Mucosa of rectum (tissue), 2 donors: ENCODE measurements around the gene KMO.

Experiments used
- H3K27ac ChIP-seq, 2 donors: one replicate each; pipeline ENCODE4 v1.7.0; 2013; ENCODE audit warnings: inconsistent platforms in 2 of 2, low read depth in 2 of 2, low read length in 2 of 2
- H3K27me3 ChIP-seq, 2 donors: one replicate each; pipeline ENCODE4 v1.7.0; 2013; ENCODE audit warnings: low read length in 2 of 2; ENCODE audit not compliant: control insufficient read depth in 2 of 2, insufficient read depth in 2 of 2
- H3K36me3 ChIP-seq, 2 donors: one replicate each; pipeline ENCODE4 v1.7.0; 2013; ENCODE audit warnings: low read length in 2 of 2; ENCODE audit not compliant: control insufficient read depth in 2 of 2, insufficient read depth in 2 of 2
- H3K4me1 ChIP-seq, 2 donors: one replicate each; pipeline ENCODE4 v1.7.0; 2013; ENCODE audit warnings: low read length in 2 of 2, mild to moderate bottlenecking in 1 of 2; ENCODE audit not compliant: control insufficient read depth in 2 of 2, insufficient read depth in 2 of 2
- H3K4me3 ChIP-seq, 2 donors: one replicate each; pipeline ENCODE4 v1.7.0; 2013; ENCODE audit warnings: low read length in 2 of 2
- H3K9ac ChIP-seq, 2 donors: one replicate each; pipeline ENCODE4 v1.7.0; 2013; ENCODE audit warnings: low read length in 2 of 2, low read depth in 1 of 2, mild to moderate bottlenecking in 1 of 2
- H3K9me3 ChIP-seq, 2 donors: one replicate each; pipeline ENCODE4 v1.7.0; 2013; ENCODE audit warnings: low read length in 2 of 2; ENCODE audit not compliant: control insufficient read depth in 2 of 2
- donor health status: healthy.
- donor health status: Normal muscosa, but diverticular disease.

Gene KMO

DNA sequence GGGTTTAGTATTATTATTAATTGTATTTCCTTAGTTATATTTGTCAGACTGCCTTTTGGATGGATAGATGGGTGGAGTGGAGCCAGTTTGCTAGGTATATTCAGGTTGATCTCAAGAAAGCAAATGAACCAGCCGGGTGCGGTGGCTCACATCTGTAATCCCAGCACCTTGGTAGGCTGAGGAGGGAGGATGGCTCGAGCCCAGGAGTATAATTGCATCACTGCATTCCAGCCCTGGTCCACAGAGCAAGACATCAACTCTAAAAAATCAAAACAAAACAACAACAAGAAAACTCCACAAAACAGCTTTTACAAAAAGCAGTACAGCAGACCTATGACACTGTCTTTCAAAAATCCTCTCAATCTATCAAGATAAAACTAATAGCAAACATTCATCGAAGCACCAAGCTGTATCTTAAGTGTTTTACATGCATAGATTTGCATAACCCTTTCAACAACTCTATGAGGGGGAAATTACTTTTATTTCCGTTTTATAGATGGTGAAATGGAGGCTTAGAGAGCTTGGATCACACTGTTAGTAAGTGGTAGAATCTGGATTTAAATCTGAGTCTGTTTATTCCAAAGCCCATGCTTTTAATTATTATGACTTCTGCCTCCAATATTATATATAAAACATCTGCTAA, 25.5 kb downstream of the KMO start:
- H3K9ac ChIP-seq = no peak overlapping the region
- H3K36me3 ChIP-seq = no peaks in the 10 kb centered on the region
- H3K27me3 ChIP-seq = no peaks in the 10 kb centered on the region
- H3K4me1 ChIP-seq = no peaks in the 10 kb centered on the region
- no peak overlapping the region for H3K4me3 ChIP-seq
- no peaks in the 10 kb centered on the region for H3K9me3 ChIP-seq
- H3K27ac ChIP-seq = no peak overlapping the region

DNA sequence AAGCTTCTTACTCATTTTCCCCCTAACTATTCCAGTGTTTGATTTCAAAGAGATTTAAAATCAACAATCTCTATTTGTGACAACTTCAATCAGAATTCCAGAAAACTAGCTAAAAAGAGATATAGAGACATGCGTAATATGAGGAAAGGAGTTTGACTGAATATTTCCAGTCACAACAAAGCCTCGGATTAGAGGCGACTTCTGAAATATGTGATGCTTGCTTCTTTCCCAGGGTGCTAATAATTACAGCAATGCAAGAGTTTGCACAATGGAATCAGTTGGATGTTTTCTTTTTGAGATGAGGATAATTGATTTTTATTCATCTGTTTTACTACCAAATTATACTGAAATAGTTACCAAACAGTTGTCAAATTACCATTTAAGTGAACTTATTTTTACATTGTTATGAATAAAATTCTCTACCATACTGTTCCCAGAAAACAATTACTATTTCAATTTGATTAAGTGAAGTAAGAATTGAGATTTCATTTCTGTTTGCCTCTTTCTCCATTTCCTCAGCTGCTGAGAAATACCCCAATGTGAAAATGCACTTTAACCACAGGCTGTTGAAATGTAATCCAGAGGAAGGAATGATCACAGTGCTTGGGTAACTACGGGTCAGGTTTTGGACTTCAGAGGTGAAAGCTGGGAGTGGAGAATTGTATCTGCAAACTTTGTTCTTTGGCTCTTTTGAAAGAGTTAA, 28.1 kb downstream of the KMO start:
- Histone ChIP-seq H3K9me3 (no peaks in the 10 kb centered on the region), H3K27ac (no peak overlapping the region), H3K27me3 (no peaks in the 10 kb centered on the region), H3K36me3 (no peaks in the 10 kb centered on the region), H3K9ac (no peak overlapping the region), H3K4me3 (no peak overlapping the region), H3K4me1 (no peaks in the 10 kb centered on the region)

DNA sequence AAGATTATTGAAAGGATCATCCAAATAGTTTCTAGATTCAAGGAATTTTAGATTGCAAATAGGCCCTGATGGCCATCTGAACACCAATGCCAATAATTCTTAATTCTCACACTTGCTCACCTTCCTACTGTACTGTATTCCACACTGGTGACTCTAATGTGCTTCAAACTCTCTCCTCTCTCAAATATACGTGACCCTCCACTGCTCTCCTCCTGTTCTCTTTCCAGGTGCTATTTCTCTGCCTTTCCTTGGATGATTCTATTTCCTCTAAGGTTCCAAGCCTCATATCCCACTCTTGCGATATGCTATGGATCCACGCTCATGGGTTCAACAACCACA, 28.6 kb downstream of the KMO start:
- Histone ChIP-seq H3K27me3 (no peaks in the 10 kb centered on the region), H3K36me3 (no peaks in the 10 kb centered on the region), H3K9ac (no peak overlapping the region), H3K27ac (no peak overlapping the region), H3K4me3 (no peak overlapping the region), H3K9me3 (no peaks in the 10 kb centered on the region), H3K4me1 (no peaks in the 10 kb centered on the region)

DNA sequence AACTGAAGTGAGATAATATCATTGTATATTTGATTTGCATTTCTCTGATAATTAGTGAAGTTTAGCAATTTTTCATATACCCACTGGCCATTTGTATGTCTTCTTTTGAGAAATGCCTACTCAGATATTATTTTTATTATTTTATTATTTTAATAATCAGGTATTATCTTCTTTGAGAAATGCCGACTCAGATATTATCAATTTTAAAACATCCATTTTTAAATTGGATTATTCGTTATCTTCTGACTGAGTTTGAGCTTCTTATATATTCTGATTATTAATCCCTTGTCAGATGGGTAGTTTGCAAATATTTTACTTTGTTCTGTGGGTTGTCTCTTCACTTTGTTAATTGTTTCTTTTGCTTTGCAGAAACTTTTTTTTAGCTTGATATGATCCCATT, 37.7 kb downstream of the KMO start:
- no peaks in the 10 kb centered on the region for H3K36me3 ChIP-seq
- no peak overlapping the region for H3K27ac ChIP-seq
- H3K9me3 ChIP-seq = no peaks in the 10 kb centered on the region
- no peaks in the 10 kb centered on the region for H3K4me1 ChIP-seq
- H3K4me3 ChIP-seq = no peak overlapping the region
- no peaks in the 10 kb centered on the region for H3K27me3 ChIP-seq
- H3K9ac ChIP-seq = no peak overlapping the region

DNA sequence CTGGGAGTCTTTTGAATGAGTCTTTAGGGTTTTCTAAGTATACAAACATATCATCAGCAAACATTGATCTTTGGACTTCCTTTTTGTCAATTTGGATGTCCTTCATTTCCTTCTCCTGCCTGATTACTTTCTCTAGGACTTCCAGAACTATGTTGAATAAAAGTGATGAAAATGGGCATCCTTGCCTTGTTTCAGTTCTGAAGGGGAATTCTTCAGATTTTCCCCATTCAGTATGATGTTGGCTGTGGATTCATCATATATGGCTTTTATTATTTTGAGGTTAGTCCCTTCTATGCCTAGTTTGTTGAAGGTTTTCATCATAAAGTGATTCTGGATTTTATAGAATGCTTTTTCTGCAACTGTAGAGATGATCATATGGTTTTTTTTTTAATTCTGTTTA, 42.0 kb downstream of the KMO start:
- H3K4me3 ChIP-seq = no peak overlapping the region
- H3K36me3 ChIP-seq = no peaks in the 10 kb centered on the region
- no peaks in the 10 kb centered on the region for H3K9me3 ChIP-seq
- H3K27ac ChIP-seq = no peak overlapping the region
- no peak overlapping the region for H3K9ac ChIP-seq
- no peaks in the 10 kb centered on the region for H3K4me1 ChIP-seq
- H3K27me3 ChIP-seq = no peaks in the 10 kb centered on the region

DNA sequence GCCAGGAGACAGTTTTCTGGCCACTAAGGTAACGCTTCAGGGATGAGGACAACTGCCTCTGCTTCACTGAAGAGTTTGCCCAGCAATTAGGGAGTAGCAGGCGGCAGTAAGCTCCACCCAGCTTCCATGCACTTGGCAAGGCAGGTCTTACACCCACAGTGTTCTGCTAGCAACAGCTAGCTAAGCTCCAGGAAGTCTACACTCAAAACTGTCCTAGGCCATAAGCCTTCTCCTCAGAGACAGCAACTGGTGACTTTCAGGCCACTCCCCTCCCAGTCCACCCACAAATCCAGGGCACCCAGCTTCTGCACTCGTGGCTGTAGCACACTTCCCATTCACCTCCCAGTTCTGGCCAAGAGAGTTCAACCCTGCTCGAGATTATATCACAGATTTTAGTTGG, 47.3 kb downstream of the KMO start:
- H3K27me3 ChIP-seq = no peaks in the 10 kb centered on the region
- no peak overlapping the region for H3K27ac ChIP-seq
- H3K9me3 ChIP-seq = no peaks in the 10 kb centered on the region
- no peaks in the 10 kb centered on the region for H3K4me1 ChIP-seq
- H3K9ac ChIP-seq = no peak overlapping the region
- no peak overlapping the region for H3K4me3 ChIP-seq
- no peaks in the 10 kb centered on the region for H3K36me3 ChIP-seq

DNA sequence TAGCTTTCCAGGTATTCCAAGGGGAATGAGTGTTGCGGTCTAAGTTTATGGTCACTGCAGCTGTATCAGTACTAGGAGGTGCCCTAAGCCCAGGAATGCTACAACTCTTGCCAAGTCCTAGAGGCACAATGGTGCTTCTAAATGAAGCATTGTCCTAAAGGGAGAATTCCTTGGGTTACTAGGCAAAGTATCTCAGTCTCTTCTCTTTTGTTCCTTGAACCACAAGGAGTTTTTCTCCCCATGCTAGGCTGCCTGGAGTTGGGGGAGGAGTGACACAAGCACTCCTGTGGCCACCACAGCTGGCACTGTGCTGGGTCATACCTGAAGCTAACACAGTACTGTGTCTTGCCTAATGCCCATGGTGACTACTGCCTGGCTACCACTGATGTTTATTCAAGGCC, 50.7 kb downstream of the KMO start:
- Histone ChIP-seq H3K27ac (no peak overlapping the region), H3K9ac (no peak overlapping the region), H3K27me3 (no peaks in the 10 kb centered on the region), H3K36me3 (no peaks in the 10 kb centered on the region), H3K4me1 (no peaks in the 10 kb centered on the region), H3K9me3 (no peaks in the 10 kb centered on the region), H3K4me3 (no peak overlapping the region)

DNA sequence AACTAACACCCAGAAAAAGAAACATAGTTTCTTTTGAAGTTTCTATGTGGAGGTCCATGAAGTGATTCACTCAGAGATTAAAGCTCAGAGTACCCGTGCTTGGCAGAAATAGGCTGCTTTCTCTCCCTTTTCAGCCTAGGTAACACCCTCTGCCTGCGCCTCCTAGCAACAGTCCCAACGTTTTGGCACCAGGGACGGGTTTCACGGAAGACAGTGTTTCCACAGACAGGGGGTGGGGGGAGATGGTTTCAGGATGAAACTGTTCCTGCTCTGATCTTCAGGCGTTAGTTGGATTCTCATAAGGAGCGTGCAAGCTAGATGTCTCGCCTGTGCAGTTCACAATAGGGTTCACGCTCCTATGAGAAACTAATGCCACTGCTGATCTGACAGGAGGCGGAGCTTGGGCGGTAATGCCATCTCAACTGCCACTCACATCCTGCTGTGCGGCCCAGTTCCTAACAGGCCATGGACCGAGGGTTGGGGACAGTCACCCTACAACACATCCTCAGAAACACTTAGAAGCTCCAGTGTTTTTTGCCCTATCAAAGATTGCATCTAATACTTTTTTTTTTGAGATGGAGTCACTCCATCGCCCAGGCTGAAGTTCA, 54.8 kb downstream of the KMO start:
- no peaks in the 10 kb centered on the region for H3K27me3 ChIP-seq
- H3K4me3 ChIP-seq = no peak overlapping the region
- H3K4me1 ChIP-seq = no peaks in the 10 kb centered on the region
- no peaks in the 10 kb centered on the region for H3K9me3 ChIP-seq
- H3K9ac ChIP-seq = no peak overlapping the region
- H3K27ac ChIP-seq = no peak overlapping the region
- H3K36me3 ChIP-seq = no peaks in the 10 kb centered on the region

DNA sequence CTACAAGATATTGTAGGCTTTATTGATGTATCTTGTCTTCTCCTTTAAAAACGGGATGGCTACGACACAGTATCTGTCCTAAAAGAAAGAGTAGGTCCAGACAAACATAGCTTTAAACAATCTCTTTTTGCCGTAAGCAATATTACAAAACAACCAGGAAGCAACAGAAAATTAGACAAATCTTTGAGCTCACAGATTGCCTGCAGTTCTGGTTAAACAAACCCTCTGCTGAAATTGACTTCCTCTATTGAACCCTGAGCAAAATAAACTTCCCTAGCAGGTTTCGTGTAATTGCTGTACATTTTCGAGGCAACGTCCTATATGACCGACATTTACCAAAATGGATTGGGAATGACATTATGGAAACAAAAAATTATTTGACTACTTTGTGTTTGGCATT, 57.3 kb downstream of the KMO start:
- Histone ChIP-seq H3K4me3 (no peak overlapping the region), H3K9ac (no peak overlapping the region), H3K36me3 (peaks cover 0 to 4% of the 10 kb centered on the region in 2 donors), H3K27me3 (no peaks in the 10 kb centered on the region), H3K4me1 (no peaks in the 10 kb centered on the region), H3K9me3 (no peaks in the 10 kb centered on the region), H3K27ac (no peak overlapping the region)

DNA sequence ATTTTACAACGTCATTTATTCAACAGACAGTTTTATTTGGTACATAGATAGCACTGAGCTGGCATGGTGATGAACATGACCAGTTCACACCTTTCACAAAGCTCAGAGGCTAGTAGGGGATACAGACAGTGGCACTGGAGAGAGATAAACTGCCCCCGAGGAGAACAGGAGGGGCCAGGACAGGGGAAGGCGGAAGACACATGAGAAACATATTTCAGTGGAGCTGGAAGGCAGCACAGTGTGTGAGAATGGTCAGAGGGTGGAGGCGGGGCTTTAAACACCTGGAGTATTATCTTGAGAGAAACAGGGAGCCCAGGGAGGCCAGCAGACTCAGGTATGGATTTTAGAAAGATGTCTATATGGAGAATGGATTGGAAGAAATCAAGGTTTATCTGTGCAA, 58.5 kb downstream of the KMO start:
- H3K4me1 ChIP-seq = no peaks in the 10 kb centered on the region
- H3K27me3 ChIP-seq = no peaks in the 10 kb centered on the region
- no peak overlapping the region for H3K9ac ChIP-seq
- H3K36me3 ChIP-seq = peaks cover 0 to 4% of the 10 kb centered on the region in 2 donors
- H3K27ac ChIP-seq = no peak overlapping the region
- H3K4me3 ChIP-seq = no peak overlapping the region
- H3K9me3 ChIP-seq = no peaks in the 10 kb centered on the region
